GM18861 (cell line): Measurements from ENCODE around the gene CHRDL1.
"Not testable (repeated sequence)": the region's sequence is repeated elsewhere in the genome, so short reads cannot be mapped to it uniquely, and the experiment has no call there.

Experiments used
- ATAC-seq: cut with Tn5 transposase; IDR thresholded peaks from one replicate; pipeline ENCODE4 v1.9.1; 2021; ENCODE audit not compliant: unreplicated experiment

Gene CHRDL1

DNA sequence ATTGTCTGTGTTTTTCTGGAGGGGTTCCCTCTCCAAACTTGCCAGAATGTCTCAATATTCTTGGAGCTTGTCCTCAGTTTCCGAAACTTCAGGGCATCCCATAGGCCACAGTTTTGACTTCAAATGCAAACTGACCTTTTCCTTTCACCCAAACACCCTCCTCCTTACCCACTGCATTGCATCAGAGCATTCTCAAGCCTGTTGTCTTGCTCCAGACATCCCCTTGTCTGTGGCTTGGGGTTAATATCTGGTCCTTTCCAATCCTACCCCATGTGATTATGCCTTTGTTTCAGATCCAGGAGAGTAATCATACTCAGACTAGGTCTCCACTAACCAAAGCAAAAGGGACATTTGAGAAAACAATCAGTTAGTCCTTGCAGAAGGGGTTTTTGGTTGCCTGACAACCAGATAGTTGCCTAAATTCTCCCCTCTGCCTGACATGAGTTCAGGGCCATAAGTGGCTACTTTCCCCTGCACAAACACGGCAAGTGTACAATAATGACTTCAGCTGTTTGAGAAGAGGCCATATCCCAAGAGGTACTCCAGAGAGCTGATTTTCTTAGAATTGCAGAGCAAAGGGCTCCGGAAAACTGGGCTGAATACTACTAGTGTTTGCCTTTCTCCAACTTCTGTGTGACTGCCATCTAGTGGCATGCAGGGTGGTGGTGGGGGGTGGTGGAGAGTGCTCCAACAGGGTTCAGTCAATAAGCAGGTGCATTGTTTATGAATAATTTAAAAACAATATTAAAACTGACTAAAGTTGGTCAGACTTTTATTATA lies 130.2 kb downstream of the CHRDL1 start:
- ATAC-seq, result no peak

DNA sequence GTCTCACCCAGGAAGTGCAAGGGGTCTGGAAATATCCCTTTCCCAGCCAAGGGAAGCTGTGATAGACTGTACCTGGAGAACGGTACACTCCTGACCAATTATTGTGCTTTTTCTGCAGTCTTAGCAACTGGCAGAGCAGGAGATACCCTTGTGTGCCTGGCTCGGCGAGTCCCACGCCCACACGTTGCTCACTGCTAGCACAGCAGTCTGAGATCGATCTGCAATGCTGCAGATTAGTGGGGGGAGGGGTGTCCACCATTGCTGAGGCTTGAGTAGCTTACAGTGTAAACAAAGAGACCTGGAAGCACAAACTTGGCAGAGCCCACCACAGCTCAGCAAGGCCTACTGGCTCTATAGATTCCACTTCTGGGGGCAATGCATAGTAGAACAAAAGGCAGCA lies 138.5 kb downstream of the CHRDL1 start:
- ATAC-seq, result no peak

GRCh38 chrX:110654280-110654679 lies 141.3 kb downstream of the CHRDL1 start:
- not testable (repeated sequence) for ATAC-seq

GRCh38 chrX:110646386-110646785 lies 149.2 kb downstream of the CHRDL1 start:
- ATAC-seq, result no peak
